ENCODE data around the gene MAN1A1.
"Not testable (repeated sequence)": the region's sequence is repeated elsewhere in the genome, so short reads cannot be mapped to it uniquely, and the experiment has no call there.

MAN1A1 gene

GRCh38 chr6:119303164-119303887, 46.2 kb downstream of the MAN1A1 start:
- DNase-seq (ENCODE audit: low spot score) = no peak

GRCh38 chr6:119301429-119301828, 48.1 kb downstream of the MAN1A1 start:
- DNase-seq (ENCODE audit: low spot score) = no peak

- DNase-seq (ENCODE audit: low spot score) = no peak
These were observed 49.9 kb downstream of the MAN1A1 start for GRCh38 chr6:119299694-119300093.

- no peak for DNase-seq (ENCODE audit: low spot score)
These were observed 52.5 kb downstream of the MAN1A1 start for GRCh38 chr6:119297049-119297448.

GRCh38 chr6:119296036-119297035, 53.2 kb downstream of the MAN1A1 start:
- no peak for DNase-seq (ENCODE audit: low spot score)

GRCh38 chr6:119294984-119295383, 54.6 kb downstream of the MAN1A1 start:
- no peak for DNase-seq (ENCODE audit: low spot score)

- not testable (repeated sequence) for DNase-seq (ENCODE audit: low spot score)
These were observed 58.5 kb downstream of the MAN1A1 start for GRCh38 chr6:119291060-119291459.

GRCh38 chr6:119290306-119290705, 59.3 kb downstream of the MAN1A1 start:
- DNase-seq (ENCODE audit: low spot score) = no peak

GRCh38 chr6:119289651-119290050, 59.9 kb downstream of the MAN1A1 start:
- no peak for DNase-seq (ENCODE audit: low spot score)

GRCh38 chr6:119285908-119286625, 63.5 kb downstream of the MAN1A1 start:
- no peak for DNase-seq (ENCODE audit: low spot score)

GRCh38 chr6:119284861-119285521, 64.6 kb downstream of the MAN1A1 start:
- no peak for DNase-seq (ENCODE audit: low spot score)

- DNase-seq (ENCODE audit: low spot score) = no peak
These were observed 65.5 kb downstream of the MAN1A1 start for GRCh38 chr6:119283979-119284545.

GRCh38 chr6:119283214-119283613, 66.3 kb downstream of the MAN1A1 start:
- no peak for DNase-seq (ENCODE audit: low spot score)

- DNase-seq (ENCODE audit: low spot score) = no peak
These were observed 68.9 kb downstream of the MAN1A1 start for GRCh38 chr6:119280668-119281067.

GRCh38 chr6:119280080-119280479, 69.5 kb downstream of the MAN1A1 start:
- DNase-seq (ENCODE audit: low spot score) = no peak

- no peak for DNase-seq (ENCODE audit: low spot score)
These were observed 70.9 kb downstream of the MAN1A1 start for GRCh38 chr6:119278625-119279024.

- no peak for DNase-seq (ENCODE audit: low spot score)
These were observed 72.5 kb downstream of the MAN1A1 start for GRCh38 chr6:119277052-119277451.

GRCh38 chr6:119276211-119276610, 73.3 kb downstream of the MAN1A1 start:
- no peak for DNase-seq (ENCODE audit: low spot score)

GRCh38 chr6:119274197-119274595, 75.4 kb downstream of the MAN1A1 start:
- no peak for DNase-seq (ENCODE audit: low spot score)

- DNase-seq (ENCODE audit: low spot score) = no peak
These were observed 76.0 kb downstream of the MAN1A1 start for GRCh38 chr6:119273272-119274196.
